NCI-H82 treated with DMSO at 0.1 percent for 48 hours (cell line): Measurements from ENCODE around the gene ERH.

Experiments used
- DNase-seq: peaks from one replicate; lab custom pipeline; 2025; ENCODE audit not compliant: unreplicated experiment; lab: John Stamatoyannopoulos, UW

Gene ERH

GRCh38 chr14:69357544-69358200 lies 40.4 kb downstream of the ERH start:
- no peak for DNase-seq

- DNase-seq = no peak
These were observed 41.1 kb downstream of the ERH start for GRCh38 chr14:69356903-69357543.

- DNase-seq = no peak
These were observed 42.4 kb downstream of the ERH start for GRCh38 chr14:69355607-69356281.

- DNase-seq = no peak
These were observed 42.9 kb downstream of the ERH start for GRCh38 chr14:69355154-69355597.

GRCh38 chr14:69354383-69355153 lies 43.5 kb downstream of the ERH start:
- no peak for DNase-seq

GRCh38 chr14:69353168-69353567 lies 44.9 kb downstream of the ERH start:
- no peak for DNase-seq

- no peak for DNase-seq
These were observed 46.2 kb downstream of the ERH start for GRCh38 chr14:69351911-69352310.

GRCh38 chr14:69351385-69351784 lies 46.7 kb downstream of the ERH start:
- no peak for DNase-seq

GRCh38 chr14:69350892-69351291 lies 47.2 kb downstream of the ERH start:
- DNase-seq = no peak

GRCh38 chr14:69349091-69349777 lies 48.9 kb downstream of the ERH start:
- DNase-seq = no peak

GRCh38 chr14:69346710-69347109 lies 51.4 kb downstream of the ERH start:
- no peak for DNase-seq

GRCh38 chr14:69345402-69345801 lies 52.7 kb downstream of the ERH start:
- no peak for DNase-seq

- DNase-seq = no peak
These were observed 53.9 kb downstream of the ERH start for GRCh38 chr14:69344171-69344570.

- no peak for DNase-seq
These were observed 55.1 kb downstream of the ERH start for GRCh38 chr14:69342928-69343525.

- DNase-seq = no peak
These were observed 58.7 kb downstream of the ERH start for GRCh38 chr14:69339426-69339825.

GRCh38 chr14:69337984-69338383 lies 60.1 kb downstream of the ERH start:
- no peak for DNase-seq

- DNase-seq = no peak
These were observed 62.7 kb downstream of the ERH start for GRCh38 chr14:69335371-69335771.

- DNase-seq = no peak
These were observed 63.5 kb downstream of the ERH start for GRCh38 chr14:69334576-69334975.

- no peak for DNase-seq
These were observed 64.2 kb downstream of the ERH start for GRCh38 chr14:69333791-69334337.

GRCh38 chr14:69332782-69333395 lies 65.2 kb downstream of the ERH start:
- DNase-seq = no peak
